Heart right ventricle (tissue), 16 donors: ENCODE measurements around the gene CNST. TPM values are rescaled to one million over a fixed set of nuclear protein-coding genes. Genes with fewer than 3 reads are reported as not detected.

Experiments
- ATAC-seq, 8 donors: fragments of 200-7000 bp; cut with Tn5 transposase; one replicate each; pipeline ENCODE4 v1.9.1; 2020; ENCODE audit warnings: mild to moderate bottlenecking in 8 of 8, moderate library complexity in 8 of 8, moderate number of reproducible peaks in 1 of 8
- DNase-seq, 2 donors: peaks; one replicate each; pipeline ENCODE4 v3.0.0-alpha.2; 2020
- H3K27ac ChIP-seq, 10 donors: fragments of 200-600 bp; sonication (generic) in 2 of 10; one replicate each; pipeline versions ENCODE4 v1.5.0 to v1.8.0; 2020 to 2022; ENCODE audit warnings: mild to moderate bottlenecking in 3 of 10
- H3K27me3 ChIP-seq, 7 donors: fragments of 200-600 bp; one replicate each; pipeline ENCODE4 v1.8.0; 2021 to 2022; ENCODE audit warnings: mild to moderate bottlenecking in 2 of 7
- H3K36me3 ChIP-seq, 9 donors: fragments of 200-600 bp; sonication (generic) in 1 of 9; one replicate each; pipeline versions ENCODE4 v1.5.0 to v1.8.0; 2020 to 2022; ENCODE audit warnings: mild to moderate bottlenecking in 2 of 9
- H3K4me1 ChIP-seq, 9 donors: fragments of 200-600 bp; sonication (generic) in 1 of 9; one replicate each; pipeline versions ENCODE4 v1.5.0 to v1.8.0; 2020 to 2022; ENCODE audit warnings: mild to moderate bottlenecking in 4 of 9
- H3K4me3 ChIP-seq, 10 donors: fragments of 200-600 bp; sonication (generic) in 2 of 10; one replicate each; pipeline versions ENCODE4 v1.5.0 to v1.8.0; 2020 to 2022; ENCODE audit warnings: mild to moderate bottlenecking in 7 of 10, moderate library complexity in 2 of 10
- H3K9me3 ChIP-seq, 11 donors: fragments of 200-600 bp in 10 of 11; sonication (generic) in 2 of 11; one replicate each; pipeline versions ENCODE4 v1.5.0 to v1.8.0; 2013 to 2022; ENCODE audit warnings: mild to moderate bottlenecking in 2 of 11, control low read depth in 1 of 11, moderate library complexity in 1 of 11
- WGBS, 2 donors: extraction: QIAGEN DNeasy Blood & Tissue Kit; methylation state at CpG; one replicate each; pipeline ENCODE4 v1.1.7; 2013; ENCODE audit warnings: inconsistent platforms in 1 of 2; 5-methylcytosine and 5-hydroxymethylcytosine counted together
- intact Hi-C, 10 donors: fragments of 100-400 bp; cut with DNase I; formaldehyde crosslinking; loops; one replicate each; pipeline versions ENCODE4 v1.11.1 to v1.14.2; 2022
- polyA plus RNA-seq, 2 donors: library from polyadenylated mRNA; stranded (reverse); fragments of 200-250 nt; gene quantifications; one replicate each; pipeline ENCODE4 v1.2.3, GENCODE V29; 2013
- total RNA-seq, 10 donors: library from RNA; stranded (reverse); fragmentation: NEBNext Ultra II Directional in 3 of 10; extraction: Animal tissue kit (Norgen Biotek cat#: 25700) in 3 of 10; gene quantifications; one replicate each; pipeline versions ENCODE4 v1.2.1 to v1.2.4, GENCODE V29; 2021 to 2023
- TF ChIP-seq, protein P1 (sequence below), 9 donors: fragments of 200-600 bp; sonication (generic) in 2 of 9; IDR thresholded peaks; one replicate each; pipeline versions ENCODE4 v1.5.0 to v1.8.0; 2021 to 2022; ENCODE audit warnings: antibody characterized with exemption in 9 of 9, mild to moderate bottlenecking in 5 of 9, moderate library complexity in 1 of 9
- donor health status: Arrhythmogenic right ventricular cardiomyopathy.
- donor health status: ischemic (EF 13 %, LVEDD 7.1; RV severe dilation, severe dysfunction).
- donor health status: healthy with polysubstance abuse.
- donor health status: DM: no; HTN: yes; CAD: no.
- donor health status: DM: no; HTN: no; CAD: no.
- donor health status: ischemic (EF 25% LVEDD 6.9; RV normal size, moderate dysfunction).
- donor health status: ischemic (EF 25% LVEDD 5.7; RV mildly dilated, moderate dysfunction).
- donor health status: healthy.
- donor health status: DM: yes; HTN: yes; CAD: no.
- donor health status: Ischemic cardiomyopathy.
- donor health status: ischemic (EF 35%, LVEDD 5.7; RV mildly dilated, moderate dysfunction).
- donor health status: nonischemic (EF 11% LVEDD 7.7; RV severe dilation, severe dysfunction).
- donor health status: DM: yes; HTN: yes; CAD: no.
- donor health status: PGD.
- donor health status: ischemic (EF 29% LVEDD 5.4; RV normal size, mild dysfunction).
- donor health status: nonischemic (EF 23%, LVEDD 6.1; RV moderate dilation, normal function).

Gene CNST
- total and polyA plus RNA-seq, 12 donors, result 5.6 to 24.4 (median 14.7) TPM

DNA sequence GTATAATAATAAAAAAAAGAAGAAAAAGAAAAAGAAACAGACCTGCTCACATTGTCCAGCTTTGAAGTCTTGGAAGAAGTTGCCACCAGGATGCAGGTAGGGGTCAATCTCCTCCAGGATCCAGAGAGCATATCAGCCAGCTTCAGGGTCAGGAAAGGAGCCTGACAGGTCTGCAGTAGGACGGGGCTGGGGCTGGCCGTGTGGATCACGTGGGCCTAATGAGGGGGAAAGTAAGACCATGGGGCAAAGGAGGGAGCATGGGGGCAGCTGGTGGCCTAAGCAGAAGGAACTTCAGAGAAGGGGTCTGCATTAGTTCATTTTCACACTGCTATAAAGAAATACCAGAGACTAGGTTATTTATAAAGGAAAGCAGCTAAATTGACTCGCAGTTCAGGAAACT, 39.9 kb upstream of the CNST start:
- Histone ChIP-seq H3K4me1 (peaks cover 0 to 6% (median 0%) of the 10 kb centered on the region in 9 donors), H3K9me3 (peaks cover 0 to 20% (median 0%) of the 10 kb centered on the region in 11 donors), H3K27ac (no peak overlapping the region), H3K27me3 (no peaks in the 10 kb centered on the region), H3K4me3 (no peak overlapping the region), H3K36me3 (no peaks in the 10 kb centered on the region)
- intact Hi-C loops, result no loop called here
- DNase-seq (no peak), ATAC-seq (no peak)
- TF ChIP-seq, protein P1, sequence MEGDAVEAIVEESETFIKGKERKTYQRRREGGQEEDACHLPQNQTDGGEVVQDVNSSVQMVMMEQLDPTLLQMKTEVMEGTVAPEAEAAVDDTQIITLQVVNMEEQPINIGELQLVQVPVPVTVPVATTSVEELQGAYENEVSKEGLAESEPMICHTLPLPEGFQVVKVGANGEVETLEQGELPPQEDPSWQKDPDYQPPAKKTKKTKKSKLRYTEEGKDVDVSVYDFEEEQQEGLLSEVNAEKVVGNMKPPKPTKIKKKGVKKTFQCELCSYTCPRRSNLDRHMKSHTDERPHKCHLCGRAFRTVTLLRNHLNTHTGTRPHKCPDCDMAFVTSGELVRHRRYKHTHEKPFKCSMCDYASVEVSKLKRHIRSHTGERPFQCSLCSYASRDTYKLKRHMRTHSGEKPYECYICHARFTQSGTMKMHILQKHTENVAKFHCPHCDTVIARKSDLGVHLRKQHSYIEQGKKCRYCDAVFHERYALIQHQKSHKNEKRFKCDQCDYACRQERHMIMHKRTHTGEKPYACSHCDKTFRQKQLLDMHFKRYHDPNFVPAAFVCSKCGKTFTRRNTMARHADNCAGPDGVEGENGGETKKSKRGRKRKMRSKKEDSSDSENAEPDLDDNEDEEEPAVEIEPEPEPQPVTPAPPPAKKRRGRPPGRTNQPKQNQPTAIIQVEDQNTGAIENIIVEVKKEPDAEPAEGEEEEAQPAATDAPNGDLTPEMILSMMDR (IDR thresholded peaks at IDR 0.05), result no peak
- 83 to 88% methylated on average over 4 of the region's 4 CpGs for WGBS, 2 donors

DNA sequence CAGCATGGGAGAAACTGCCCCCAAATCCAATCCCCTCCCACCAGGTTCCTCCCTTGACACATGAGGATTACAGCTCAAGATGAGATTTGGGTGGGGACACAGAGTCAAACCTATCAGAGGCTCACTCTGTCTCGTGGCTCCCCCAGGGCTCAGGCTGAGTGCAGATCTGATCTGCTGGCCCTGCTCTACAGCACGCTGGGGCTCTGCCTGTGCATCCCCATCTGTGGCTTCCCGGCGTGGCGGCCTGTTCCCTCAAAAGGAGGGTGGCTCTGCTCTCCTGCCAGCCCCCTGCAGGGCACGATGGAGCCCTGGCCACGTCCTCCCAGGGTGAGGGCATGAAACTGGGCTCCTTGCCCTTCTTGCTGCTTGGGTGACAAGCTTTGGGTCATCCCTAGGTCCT, 39.3 kb upstream of the CNST start:
- intact Hi-C loops, result no loop called here
- no peaks in the 10 kb centered on the region for H3K36me3 ChIP-seq
- 70 to 76% methylated on average over 7 of the region's 7 CpGs for WGBS, 2 donors
- ATAC-seq, result no peak
- no peaks in the 10 kb centered on the region for H3K27me3 ChIP-seq
- H3K27ac ChIP-seq, result peak overlapping the region in 1 of 10 donors; percentile 50
- peaks cover 0 to 6% (median 0%) of the 10 kb centered on the region in 9 donors for H3K4me1 ChIP-seq
- DNase-seq, result no peak
- H3K9me3 ChIP-seq, result peaks cover 0 to 23% (median 0%) of the 10 kb centered on the region in 11 donors
- TF ChIP-seq, protein P1 (IDR thresholded peaks at IDR 0.05), result no peak
- H3K4me3 ChIP-seq, result no peak overlapping the region

DNA sequence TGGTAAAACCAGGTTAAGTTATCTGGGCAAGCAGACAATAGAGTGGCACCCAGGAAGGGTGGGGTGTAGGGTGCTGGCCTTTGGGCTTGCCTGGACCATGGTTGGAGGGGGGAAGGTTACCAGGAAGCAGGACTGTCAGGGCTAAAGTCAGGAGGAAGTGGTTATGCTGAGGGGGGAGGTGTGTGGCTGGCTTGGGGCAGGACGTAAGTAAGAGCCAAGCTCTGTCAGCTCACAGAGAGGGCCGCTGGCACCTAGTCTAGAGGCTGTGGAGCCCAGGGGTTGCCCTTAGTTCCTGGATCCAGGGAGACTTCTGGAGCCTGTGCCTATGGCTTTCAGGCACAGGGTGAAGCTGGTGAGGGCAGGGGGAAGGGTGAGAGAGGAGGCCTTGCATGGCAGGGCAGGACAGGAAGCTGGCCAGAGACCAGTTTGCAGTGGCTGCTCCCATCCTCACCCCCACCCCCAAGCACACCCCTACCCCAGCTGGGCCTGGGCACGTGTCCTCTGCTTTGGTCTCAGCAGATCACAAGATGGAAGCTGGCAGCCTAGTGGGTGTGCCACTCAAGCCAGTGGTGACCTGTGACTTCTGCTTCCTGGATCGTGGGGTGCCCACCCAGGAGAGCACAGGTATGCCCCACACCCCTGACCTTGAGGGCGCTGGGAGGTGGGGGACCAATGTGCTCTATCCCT, 38.7 kb upstream of the CNST start:
- WGBS, 2 donors, result 50 to 61% methylated on average over 5 of the region's 5 CpGs
- H3K27me3 ChIP-seq, result no peaks in the 10 kb centered on the region
- intact Hi-C loops, result no loop called here
- peaks cover 0 to 23% (median 0%) of the 10 kb centered on the region in 11 donors for H3K9me3 ChIP-seq
- H3K4me1 ChIP-seq, result peaks cover 0 to 6% (median 0%) of the 10 kb centered on the region in 9 donors
- no peaks in the 10 kb centered on the region for H3K36me3 ChIP-seq
- TF ChIP-seq, protein P1 (IDR thresholded peaks at IDR 0.05), result no peak
- ATAC-seq (peak in 1 of 8 donors; percentile 42), DNase-seq (no peak)
- H3K4me3 ChIP-seq, result no peak overlapping the region
- H3K27ac ChIP-seq, result peak overlapping the region in 1 of 10 donors; percentile 50

DNA sequence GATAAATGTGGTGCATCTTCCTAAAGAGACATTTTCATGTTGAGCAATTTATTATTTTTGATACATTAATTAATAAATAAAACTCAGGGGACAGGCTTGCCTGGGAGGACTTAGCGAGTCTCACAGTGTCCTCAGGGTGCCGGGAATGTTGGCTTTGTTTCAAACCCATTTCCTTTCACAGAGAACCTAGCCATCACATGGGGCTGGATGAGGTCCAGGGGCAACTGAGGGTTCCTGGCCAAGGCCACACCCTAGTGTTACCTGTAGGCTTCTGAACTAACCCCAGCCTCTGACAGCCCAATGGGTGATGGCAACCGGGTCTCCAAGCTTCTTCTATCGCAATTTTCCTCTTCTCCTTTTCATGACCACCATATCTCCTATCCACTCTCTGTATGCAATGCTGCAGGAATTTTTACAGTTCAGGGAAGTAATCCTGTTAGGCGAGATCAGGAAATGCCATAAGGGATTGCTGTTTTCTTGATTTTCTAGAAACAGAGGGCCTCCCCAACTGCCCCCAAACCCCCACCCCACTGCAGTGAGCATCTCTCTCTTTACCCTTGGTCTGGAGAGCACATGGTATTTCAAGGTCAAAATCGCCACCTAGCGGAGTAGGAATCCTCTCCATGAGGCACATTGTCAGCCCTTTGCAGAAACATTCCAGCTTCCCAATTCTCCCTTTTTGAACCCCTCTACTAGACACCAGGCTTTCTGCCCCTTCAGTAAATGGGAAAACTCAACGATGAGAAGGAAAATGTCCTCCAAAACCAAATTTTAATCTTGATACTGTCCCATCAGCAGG, 37.1 kb upstream of the CNST start:
- DNase-seq, result no peak

More for the DNA sequence above, 37.1 kb upstream of the CNST start:
- no peaks in the 10 kb centered on the region for H3K36me3 ChIP-seq
- H3K4me3 ChIP-seq, result no peak overlapping the region
- H3K27ac ChIP-seq, result no peak overlapping the region
- 60 to 65% methylated on average over 8 of the region's 8 CpGs for WGBS, 2 donors
- intact Hi-C loops, result no loop called here
- ATAC-seq, result no peak
- H3K4me1 ChIP-seq, result peaks cover 0 to 6% (median 0%) of the 10 kb centered on the region in 9 donors
- TF ChIP-seq, protein P1 (IDR thresholded peaks at IDR 0.05), result no peak
- H3K9me3 ChIP-seq, result peaks cover 0 to 23% (median 0%) of the 10 kb centered on the region in 11 donors
- no peaks in the 10 kb centered on the region for H3K27me3 ChIP-seq
